ENCODE results near the gene NSMF. TPM values are rescaled to one million over a fixed set of nuclear protein-coding genes. Genes with fewer than 3 reads are reported as not detected.
"Not testable (repeated sequence)": the region's sequence is repeated elsewhere in the genome, so short reads cannot be mapped to it uniquely, and the experiment has no call there.

Gene NSMF
- total RNA-seq, 1 donor from 2014 or later: 13.2 TPM

- peak in 1 of 2 donors; percentile 20 for DNase-seq (ENCODE audit: low read depth in 2 of 2)
Observed at GRCh38 chr9:137458194-137459151, 661 bp downstream of the NSMF start.

GRCh38 chr9:137457406-137458193, 1.5 kb downstream of the NSMF start:
- no peak for DNase-seq (ENCODE audit: low read depth in 2 of 2)

- DNase-seq (ENCODE audit: low read depth in 2 of 2): no peak
Observed at GRCh38 chr9:137456864-137457405, 2.2 kb downstream of the NSMF start.

GRCh38 chr9:137456061-137456863, 2.9 kb downstream of the NSMF start:
- DNase-seq (ENCODE audit: low read depth in 2 of 2): no peak

GRCh38 chr9:137455359-137455991, 3.7 kb downstream of the NSMF start:
- no peak for DNase-seq (ENCODE audit: low read depth in 2 of 2)

GRCh38 chr9:137454597-137455358, 4.4 kb downstream of the NSMF start:
- DNase-seq (ENCODE audit: low read depth in 2 of 2): peak; percentile 71 to 73

- DNase-seq (ENCODE audit: low read depth in 2 of 2): peak in 1 of 2 donors; percentile 57
Observed at GRCh38 chr9:137454145-137454596, 5.0 kb downstream of the NSMF start.

GRCh38 chr9:137453643-137454081, 5.5 kb downstream of the NSMF start:
- DNase-seq (ENCODE audit: low read depth in 2 of 2): peak; percentile 54 to 88

GRCh38 chr9:137452761-137453642, 6.1 kb downstream of the NSMF start:
- DNase-seq (ENCODE audit: low read depth in 2 of 2): no peak

- no peak for DNase-seq (ENCODE audit: low read depth in 2 of 2)
Observed at GRCh38 chr9:137452006-137452760, 7.0 kb downstream of the NSMF start.

GRCh38 chr9:137451264-137452005, 7.7 kb downstream of the NSMF start:
- DNase-seq (ENCODE audit: low read depth in 2 of 2): not testable (repeated sequence)

- DNase-seq (ENCODE audit: low read depth in 2 of 2): not testable (repeated sequence)
Observed at GRCh38 chr9:137450539-137451222, 8.5 kb downstream of the NSMF start.

GRCh38 chr9:137449931-137450538, 9.1 kb downstream of the NSMF start:
- DNase-seq (ENCODE audit: low read depth in 2 of 2): no peak

- DNase-seq (ENCODE audit: low read depth in 2 of 2): no peak
Observed at GRCh38 chr9:137449081-137449844, 9.9 kb downstream of the NSMF start.

GRCh38 chr9:137448602-137448962, 10.6 kb downstream of the NSMF start:
- DNase-seq (ENCODE audit: low read depth in 2 of 2): no peak

Data from dermis microvascular lymphatic vessel endothelial cell (primary cell).